HG03025 (cell line): ENCODE data around the gene TRIM69.

Experiments used
- ATAC-seq: cut with Tn5 transposase; IDR thresholded peaks from one replicate; pipeline ENCODE4 v1.9.1; 2021; ENCODE audit warnings: mild to moderate bottlenecking, moderate library complexity; ENCODE audit not compliant: unreplicated experiment, low FRiP score

Gene TRIM69

DNA sequence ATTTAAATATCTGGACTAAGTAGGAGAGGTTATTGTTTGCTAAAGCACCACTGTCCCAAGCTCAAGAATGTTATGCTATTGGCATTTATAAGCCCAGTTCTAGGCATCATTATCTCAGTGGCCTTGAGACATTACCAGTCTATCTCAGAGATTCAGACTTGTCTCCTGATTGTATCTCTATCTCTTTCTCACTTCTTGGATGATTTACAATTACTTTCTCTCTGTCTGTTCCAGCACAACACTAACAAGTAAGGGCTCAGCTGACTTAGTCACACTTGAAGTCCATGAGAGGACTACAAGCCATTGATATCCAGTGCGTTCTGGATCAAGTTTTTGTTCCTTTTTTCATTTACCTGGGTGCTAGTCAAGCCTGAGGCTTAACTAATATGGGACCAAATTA lies 60.2 kb downstream of the TRIM69 start:
- no peak for ATAC-seq

DNA sequence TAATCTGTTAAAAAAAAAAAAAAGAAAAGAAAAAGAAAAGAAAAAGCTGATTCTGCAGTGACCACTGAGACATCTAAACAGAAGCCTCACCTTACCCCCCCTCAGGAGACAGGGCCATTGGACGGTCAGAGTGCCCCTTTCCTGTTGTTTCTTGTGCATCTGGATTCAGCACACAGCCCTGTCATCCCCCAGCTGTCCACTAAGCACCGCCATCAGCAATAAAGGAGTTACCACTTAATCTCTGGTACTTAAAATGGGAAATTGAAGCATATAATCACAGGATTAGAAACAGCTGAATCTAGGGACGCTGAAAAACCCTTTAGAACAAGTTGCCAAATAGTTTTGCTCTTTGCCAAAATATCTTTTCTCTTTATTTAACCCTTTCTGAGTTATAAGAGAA lies 62.5 kb downstream of the TRIM69 start:
- no peak for ATAC-seq

DNA sequence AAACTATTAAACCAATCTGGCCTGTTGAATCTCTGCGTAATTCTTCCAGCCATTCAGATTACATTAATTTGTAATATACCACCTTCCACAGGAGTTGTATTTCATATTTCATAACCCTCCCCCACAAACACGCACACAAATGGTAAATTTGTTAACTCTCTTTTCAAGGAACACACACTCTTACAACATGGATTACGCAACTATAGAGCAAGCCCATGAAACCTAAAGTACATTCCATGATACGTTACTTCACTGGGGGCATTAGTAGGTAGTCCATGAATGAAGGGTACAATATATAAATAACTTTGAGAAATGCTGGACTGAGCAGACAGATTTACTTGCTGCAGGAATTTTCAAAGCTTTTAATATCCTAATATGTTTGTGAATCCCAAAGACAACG lies 65.0 kb downstream of the TRIM69 start:
- ATAC-seq, result no peak

DNA sequence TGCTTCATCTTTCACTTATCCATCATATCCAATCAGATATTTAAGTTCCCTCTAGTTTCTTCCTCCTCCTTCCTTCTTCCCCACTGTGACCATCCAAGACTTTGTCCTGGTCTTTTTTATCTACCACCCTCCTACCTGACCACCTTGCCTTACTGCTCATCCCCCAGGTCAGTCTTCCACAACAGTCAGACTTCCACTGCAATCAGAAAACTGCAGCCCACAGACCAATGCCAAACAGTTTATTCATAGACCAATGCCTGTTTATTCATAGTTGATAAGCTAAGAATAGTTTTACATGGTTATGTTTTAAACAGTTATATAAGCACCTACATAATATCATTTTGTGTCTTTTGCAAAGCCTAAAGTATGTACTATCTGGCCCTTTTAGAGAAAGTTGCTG lies 65.5 kb downstream of the TRIM69 start:
- no peak for ATAC-seq

DNA sequence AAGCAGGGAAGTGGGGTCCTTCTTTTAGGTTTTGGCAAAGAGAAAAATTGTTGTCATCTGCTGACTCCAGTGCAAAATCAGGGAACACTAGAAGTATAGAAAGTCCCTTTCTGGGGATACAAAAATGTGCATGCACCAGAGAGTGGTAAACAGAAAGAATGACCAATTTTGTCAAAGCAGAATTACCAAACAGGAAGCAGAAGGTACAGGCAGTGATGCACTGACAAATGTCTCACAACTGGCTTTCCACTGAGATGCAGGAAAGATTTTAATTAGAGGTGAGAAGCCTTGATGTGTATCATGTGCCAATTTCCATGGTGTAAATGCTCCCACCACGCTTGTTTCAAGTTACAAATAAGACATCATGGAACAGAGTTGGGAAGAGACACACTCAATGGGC lies 66.0 kb downstream of the TRIM69 start:
- ATAC-seq, result no peak

DNA sequence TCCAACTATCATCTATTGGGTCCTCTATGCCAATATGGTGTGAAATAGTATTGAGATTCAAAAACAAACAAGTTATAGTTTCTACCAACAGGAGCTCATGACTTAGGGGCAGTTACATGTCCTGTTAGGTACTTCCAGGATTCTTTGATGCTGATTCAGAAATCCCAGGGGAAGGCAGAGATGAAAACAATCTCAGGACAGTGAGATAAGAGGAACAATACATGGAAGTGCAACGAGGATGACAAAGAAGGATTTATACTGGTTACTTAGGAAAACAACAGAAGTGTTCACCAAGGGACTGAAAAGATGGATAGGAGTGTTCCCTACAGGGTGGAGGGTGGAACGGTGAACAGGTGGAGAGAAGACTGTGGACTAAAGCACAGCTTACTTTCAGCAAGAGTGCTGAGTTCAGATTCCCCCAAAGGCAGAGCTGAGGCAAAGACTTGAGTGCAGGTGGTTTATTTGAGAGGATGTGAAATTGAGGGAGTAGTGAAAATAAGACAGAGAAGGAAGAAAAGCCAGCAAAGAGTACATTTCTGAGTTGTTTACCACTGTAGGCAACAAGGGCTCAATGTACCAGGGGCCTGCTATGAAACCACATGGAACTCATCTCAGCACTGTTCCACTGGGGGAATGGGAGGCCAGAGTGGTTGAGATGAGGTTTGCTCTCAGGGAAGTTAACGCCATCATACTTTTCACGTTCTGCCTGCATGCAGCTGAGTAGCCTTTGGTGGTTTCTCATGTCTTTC lies 68.1 kb downstream of the TRIM69 start:
- no peak for ATAC-seq

DNA sequence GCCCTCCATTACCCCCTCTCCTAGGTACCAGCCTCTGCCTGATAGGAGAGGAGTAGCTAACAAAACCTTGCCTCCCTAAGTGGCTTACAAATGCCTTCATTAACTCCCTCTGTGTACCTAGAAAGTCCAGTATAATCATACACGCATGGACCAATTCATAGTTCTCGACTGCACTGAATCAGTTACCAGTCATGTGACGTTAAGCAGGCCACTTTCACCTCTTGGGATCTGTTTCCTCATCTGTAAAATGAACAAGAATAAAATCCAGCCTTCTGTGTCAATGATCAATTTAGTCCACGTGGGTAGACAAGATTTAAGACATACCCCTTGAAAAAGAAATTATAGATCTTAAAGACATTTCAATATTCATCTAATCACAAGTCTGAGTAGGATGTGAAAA lies 72.2 kb downstream of the TRIM69 start:
- ATAC-seq, result no peak

DNA sequence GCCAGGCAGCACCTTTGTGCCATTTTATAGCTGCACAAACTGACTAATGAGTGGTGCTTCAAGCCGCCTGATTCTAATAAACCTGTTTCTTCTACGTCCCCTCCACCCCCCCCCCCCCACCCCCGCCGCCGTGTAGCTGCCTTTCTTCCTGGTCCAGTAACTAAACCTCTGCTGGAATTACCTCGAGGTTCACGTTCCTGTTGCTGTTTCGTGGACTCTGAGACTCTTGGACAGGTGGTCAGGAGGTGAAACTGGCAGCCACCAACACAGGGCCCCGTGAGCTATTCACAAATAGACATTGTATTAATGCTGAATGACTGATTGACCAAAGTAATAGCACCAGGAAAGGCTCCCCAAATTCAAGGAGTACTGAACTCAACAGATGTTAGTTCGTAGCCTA lies 73.9 kb downstream of the TRIM69 start:
- ATAC-seq, result no peak

DNA sequence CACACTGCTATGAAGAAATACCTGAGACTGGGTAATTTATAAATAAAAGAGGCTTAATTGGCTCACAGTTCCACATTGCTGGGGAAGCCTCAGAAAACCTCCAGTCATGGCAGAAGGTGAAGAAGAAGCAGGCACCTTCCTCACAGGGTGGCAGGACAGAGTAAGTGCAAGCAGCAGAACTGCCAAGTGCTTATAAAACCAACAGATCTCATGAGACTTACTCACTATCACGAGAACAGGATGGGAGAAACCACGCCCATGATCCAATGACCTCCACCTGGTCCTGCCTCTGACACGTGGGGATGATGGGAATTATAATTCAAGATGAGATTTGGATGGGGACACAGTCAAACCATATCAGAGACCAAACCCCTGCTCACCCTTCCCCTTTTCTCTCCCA lies 75.0 kb downstream of the TRIM69 start:
- no peak for ATAC-seq

DNA sequence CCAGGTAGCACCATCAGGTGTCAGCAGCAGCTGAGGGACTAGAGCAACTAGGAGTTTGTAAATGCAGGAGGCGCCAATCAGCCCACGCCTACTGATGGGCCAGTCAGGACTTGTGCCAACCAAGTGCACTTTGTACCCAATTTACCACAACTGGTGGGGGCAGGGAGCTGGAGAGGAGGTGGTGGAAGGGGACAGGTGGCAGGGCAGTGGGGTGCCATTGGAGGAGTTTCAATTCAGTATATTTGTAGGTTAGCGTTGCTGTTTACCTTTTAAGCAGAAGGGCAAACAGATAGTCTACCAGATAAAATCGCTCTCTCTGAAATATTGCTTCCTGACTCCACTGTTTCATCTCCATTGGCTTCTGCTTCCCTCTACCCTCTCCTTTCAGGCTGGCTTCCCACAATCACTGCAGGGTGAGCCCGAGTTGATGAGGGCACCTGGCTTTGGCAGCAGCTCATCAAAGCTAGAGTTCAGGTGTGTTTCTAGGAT lies 75.7 kb downstream of the TRIM69 start:
- no peak for ATAC-seq

DNA sequence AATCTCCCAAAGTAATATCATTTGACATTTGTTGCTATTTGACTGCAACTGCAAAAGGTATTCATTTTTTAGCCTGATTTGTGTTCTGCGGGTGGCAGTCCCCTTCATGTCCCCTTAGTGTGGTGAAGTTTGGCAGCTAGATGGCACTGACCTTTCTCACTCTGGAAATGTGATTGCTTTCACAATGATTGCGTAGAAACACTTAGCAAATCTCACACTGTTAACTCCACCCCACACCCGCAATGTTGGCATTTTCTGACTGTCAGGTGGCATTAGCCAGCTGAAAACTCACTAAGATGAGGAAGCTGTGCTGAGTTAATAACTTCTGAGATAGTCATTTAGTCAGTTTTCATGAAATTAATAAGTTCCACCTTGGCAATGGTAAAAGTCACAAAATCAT lies 76.9 kb downstream of the TRIM69 start:
- ATAC-seq, result no peak
